Measurements from ENCODE around the gene MICB.

DNA sequence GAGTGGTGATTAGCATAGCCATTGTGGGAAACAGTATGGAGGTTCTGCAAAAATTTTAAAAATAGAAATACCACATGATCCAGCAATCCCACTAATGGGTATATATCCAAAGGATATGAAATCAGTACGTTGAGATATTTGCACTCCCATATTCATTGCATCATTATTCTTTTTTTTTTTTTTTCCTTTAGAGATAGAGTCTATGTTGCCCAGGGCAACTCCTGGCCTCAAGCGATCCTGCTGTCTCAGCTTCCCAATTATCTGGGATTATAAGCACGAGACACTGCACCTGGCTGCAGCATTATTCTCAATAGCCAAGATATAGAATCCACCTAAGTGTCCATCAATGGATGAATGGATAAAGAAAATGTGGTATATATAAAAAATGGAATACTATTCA, 23.9 kb downstream of the MICB start:
- TF ChIP-seq CTCF (IDR thresholded peaks at IDR 0.05; ENCODE audit: low read depth, low read length) (no peak), POLR2A (IDR thresholded peaks at IDR 0.05; ENCODE audit: extremely low read depth, insufficient read length) (no peak)
- TF ChIP-seq, protein P1, sequence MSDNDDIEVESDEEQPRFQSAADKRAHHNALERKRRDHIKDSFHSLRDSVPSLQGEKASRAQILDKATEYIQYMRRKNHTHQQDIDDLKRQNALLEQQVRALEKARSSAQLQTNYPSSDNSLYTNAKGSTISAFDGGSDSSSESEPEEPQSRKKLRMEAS (IDR thresholded peaks at IDR 0.05; ENCODE audit: low read depth, low read length): no peak

All from NB4 (cell line).